DMS153 (cell line): Measurements from ENCODE around the gene MYZAP.

Experiments used
- DNase-seq: peaks from one replicate; lab custom pipeline; 2025; lab: John Stamatoyannopoulos, UW

The MYZAP gene

GRCh38 chr15:57626713-57627440, 35.2 kb downstream of the MYZAP start:
- DNase-seq: no peak

DNA sequence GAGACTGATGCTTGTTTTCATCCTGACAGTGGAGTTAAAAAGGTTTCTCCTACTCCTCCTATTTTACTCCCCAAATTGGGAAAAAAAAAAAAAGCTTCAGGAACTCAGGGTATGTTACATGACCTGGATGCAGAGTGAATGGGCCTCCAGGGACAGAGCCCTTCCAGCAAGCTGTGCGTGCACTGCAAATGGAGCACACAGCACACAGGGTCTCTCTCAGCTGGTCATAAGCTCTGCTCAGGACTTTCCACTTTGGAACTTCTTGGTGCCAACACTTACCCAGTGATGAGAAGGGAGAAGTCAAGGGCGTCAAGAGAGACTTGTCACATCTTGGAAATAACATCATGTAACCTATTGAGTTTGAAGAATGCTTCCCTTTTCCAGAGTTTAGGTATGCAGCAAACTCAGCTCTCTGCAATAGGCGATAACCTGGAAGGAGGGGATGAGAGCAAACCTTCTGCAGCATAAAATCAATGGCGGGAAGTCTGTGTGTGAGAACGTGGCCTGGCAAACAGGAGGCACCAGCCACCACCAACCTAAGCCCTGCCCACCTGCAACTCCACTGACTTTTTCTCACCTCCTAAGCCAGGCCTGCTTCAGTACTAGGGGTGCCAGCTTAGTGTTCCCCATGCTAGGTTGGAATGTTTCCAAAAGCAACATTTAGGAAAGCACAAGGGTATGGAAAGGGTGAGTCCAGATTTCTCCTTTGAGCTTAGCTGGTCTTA, 39.8 kb downstream of the MYZAP start:
- no peak for DNase-seq

GRCh38 chr15:57634290-57634689, 42.6 kb downstream of the MYZAP start:
- DNase-seq: no peak

- no peak for DNase-seq
Measured at GRCh38 chr15:57635300-57635909, 43.7 kb downstream of the MYZAP start.

GRCh38 chr15:57637846-57638245, 46.1 kb downstream of the MYZAP start:
- no peak for DNase-seq

DNA sequence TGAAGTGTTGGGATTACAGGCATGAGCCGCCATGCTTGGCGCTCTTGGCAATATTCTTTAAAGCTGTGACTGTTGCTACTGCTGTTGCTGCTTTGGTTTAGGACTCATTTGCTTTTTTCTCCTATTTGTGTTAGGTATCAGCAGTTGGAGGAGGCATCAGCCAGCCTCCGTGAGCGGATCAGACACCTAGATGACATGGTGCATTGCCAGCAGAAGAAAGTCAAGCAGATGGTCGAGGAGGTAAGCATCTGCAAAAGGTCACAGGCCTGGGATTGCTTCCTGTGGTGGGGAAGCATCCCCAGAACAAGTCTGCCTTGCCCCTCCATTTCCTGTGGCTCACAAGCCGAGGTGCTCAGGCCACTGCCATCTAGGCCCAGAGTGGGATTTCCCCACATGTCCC, 47.6 kb downstream of the MYZAP start:
- no peak for DNase-seq

DNA sequence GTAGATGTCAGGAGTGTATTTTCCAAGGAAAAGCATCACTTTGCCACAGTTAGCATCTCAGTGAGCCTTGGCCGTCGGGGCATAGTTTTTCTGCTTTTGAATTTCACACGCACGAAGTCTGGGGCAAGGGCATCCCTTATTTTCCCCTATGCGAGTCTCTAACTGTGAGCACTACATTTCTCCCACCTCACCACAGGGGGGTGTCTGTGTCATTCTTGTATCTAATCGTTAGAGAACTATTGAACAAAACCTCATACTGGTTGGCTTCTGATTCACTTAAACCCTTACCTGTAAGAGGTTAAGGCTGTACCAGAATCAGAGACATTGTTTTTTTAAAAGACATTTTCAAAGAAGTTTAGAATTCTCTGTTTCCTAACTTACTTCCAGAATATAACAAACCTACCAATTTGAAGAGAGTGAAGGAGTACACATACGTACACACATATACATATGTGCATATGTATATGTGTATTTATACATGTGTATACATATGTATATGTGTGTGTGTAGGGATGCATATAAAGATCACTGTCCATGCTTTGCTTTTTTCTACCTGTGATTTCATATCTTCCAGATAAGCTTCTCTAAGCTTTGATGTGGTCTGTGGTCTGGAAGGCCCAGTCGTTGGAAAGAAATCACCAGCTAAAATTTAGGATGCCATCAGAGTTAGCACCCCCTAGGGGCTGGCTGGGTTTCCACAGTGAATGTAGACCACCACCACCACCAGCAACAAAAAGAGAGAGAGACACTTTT, 49.4 kb downstream of the MYZAP start:
- DNase-seq: no peak

GRCh38 chr15:57643826-57644225, 52.1 kb downstream of the MYZAP start:
- DNase-seq: no peak

- no peak for DNase-seq
Measured at GRCh38 chr15:57646087-57646486, 54.4 kb downstream of the MYZAP start.

- DNase-seq: no peak
Measured at GRCh38 chr15:57647071-57647790, 55.5 kb downstream of the MYZAP start.

DNA sequence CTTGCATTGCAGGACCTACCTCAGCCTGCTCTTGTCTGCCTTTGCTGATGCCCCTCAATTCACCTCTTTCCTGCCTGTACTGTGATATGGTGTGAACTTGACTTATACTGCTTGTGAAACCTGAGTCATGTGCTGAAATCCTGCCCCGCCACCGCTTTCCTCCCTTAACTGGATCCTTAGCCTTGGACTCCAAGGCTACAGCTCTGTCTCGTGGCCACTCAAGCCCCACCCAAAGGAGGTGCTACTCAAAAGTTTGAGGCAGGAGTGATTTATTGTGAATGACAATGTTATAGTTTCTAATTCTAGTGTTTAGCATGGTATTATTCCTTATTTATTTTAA, 56.1 kb downstream of the MYZAP start:
- no peak for DNase-seq

GRCh38 chr15:57649138-57649537, 57.4 kb downstream of the MYZAP start:
- no peak for DNase-seq

DNA sequence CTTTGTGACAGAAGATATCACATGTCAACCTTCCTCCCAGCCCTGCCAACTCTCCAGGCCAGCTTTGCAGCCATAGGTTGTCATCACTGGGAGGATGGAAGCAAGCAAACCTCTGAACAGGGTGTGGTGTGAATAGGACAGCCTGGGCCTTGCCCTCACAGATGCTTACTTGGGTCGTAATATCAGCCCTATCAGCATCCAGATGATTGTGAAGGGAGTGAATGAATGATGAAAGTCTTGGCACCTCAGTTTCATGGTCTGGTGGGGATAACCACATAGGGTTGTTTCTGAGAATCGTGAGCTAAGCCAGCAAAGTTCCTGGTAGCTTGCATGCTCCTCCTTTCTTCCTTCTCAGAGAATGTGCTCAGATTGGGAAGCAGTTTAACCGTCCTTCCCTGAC, 59.7 kb downstream of the MYZAP start:
- DNase-seq: no peak

GRCh38 chr15:57652481-57652880, 60.8 kb downstream of the MYZAP start:
- DNase-seq: no peak

DNA sequence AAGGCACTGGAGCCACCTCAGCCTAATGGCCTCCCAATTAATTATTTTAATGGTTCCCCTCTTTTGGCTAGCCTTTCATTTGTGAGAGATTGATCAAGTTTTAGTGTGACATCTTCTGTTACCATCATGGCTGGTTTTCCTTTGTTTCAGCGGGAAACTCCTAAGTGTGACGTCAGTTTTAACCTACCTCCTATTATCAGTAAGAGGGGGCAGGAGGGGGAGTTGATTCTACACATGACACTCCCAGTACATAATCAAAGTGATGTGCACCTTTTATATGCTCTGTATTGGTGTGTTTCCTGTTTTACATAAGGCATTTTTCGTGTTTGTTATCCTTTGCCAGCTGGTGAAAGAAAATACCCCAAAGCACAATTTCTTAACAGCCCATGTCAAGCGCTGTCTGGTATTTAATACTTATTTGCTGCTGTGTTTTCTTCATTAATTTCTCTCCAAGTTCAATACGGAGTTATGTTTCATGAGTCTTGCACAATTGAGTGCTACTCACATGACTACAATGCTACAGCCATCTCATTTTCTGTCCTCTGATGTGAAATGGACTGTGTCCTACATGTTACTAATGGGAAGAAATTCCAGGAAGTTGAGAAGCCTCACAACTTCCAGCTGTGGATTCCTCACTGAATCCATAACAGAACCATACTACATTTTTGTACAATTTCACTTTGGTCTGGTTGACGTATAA, 62.6 kb downstream of the MYZAP start:
- no peak for DNase-seq

DNA sequence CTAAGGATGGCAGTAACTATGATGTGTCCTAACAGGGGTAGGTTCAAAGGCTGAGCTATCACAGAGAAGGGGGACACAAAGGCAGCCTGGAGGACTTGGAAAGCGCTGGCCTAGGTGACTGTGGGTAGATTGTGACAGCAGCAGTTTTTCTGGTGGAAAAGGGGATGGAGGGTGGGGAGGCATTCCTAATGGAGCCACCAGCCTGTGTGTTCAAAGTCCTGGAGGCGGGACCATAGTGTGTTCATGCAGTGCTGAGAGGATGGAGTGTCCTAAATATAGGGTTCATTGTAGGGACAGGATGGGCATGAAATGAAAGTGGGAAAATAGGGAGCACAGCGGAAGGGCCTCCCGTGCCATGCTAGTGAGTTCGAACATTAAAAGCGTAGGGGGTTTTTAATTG, 63.3 kb downstream of the MYZAP start:
- DNase-seq: no peak

GRCh38 chr15:57655809-57656208, 64.1 kb downstream of the MYZAP start:
- no peak for DNase-seq

DNA sequence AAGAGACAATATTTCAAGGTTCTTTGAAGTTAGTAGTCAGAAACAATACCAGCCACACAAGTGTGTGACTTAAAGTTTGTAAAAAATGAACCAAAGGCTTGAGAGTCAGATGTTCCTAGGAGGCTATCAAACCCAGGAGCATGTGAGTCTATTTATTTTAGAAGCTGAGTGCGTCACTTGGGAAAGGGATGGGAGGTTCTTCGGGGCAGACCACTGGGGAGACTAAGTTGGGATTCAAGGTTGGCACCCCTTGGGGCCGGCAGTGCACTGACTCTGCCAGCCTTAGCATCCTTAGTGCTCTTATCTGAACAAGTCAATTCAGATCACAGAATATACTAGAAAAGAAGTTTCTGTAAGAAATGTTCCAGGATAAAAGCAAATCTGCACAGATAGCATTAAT, 64.7 kb downstream of the MYZAP start:
- DNase-seq: no peak

DNA sequence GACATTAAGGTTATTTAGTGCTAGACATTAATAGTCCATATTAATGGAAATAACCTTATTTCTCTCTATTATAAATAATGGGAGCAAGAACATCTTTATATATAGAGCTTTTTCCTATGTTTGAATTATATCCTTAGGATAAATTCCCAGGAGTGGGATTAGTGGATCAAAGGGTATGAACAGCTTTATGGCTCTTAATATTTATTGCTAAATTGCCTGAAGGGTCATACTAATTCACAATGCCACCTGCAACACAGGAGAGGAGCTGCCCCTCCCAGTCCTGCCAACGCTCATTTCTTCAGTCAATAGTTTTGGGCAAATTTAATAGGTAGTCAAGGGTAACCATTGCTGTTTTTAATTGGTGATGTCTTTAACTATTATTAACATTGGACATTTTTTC, 65.9 kb downstream of the MYZAP start:
- DNase-seq: no peak

- no peak for DNase-seq
Measured at GRCh38 chr15:57662091-57662744, 70.5 kb downstream of the MYZAP start.

- DNase-seq: no peak
Measured at GRCh38 chr15:57662802-57663201, 71.1 kb downstream of the MYZAP start.
